H1 (cell line): ENCODE results near the gene ZNF362. TPM values are rescaled to one million over a fixed set of nuclear protein-coding genes. Genes with fewer than 3 reads are reported as not detected.

Source experiments
- CTCF ChIA-PET: fragments of 300-600 bp; sonication (Branson Sonifier 250); formaldehyde crosslinking; loops from one replicate; lab custom pipeline; 2021; ENCODE audit not compliant: partially characterized antibody; lab: Charles Lee
- POLR2A ChIA-PET: fragments of 300-600 bp; sonication (Branson Sonifier 250); formaldehyde crosslinking; loops from one replicate; lab custom pipeline; 2021; ENCODE audit warnings: inconsistent platforms; ENCODE audit not compliant: partially characterized antibody; lab: Charles Lee
- DNase-seq, 2 experiments: peaks; one replicate each; pipeline versions ENCODE4 v3.0.0 to v3.0.0-alpha.2; 2010 to 2022; ENCODE audit warnings: low spot score in 2 of 2, low read depth in 1 of 2, mixed read lengths in 1 of 2
- FAIRE-seq: peaks from 2 replicates; lab custom pipeline; 2011; peaks lifted over from hg19 to GRCh38; lab: Jason Lieb, UNC
- H2AFZ ChIP-seq: 2 replicates; pipeline ENCODE4 v1.8.1; 2012; ENCODE audit warnings: low read length, inconsistent platforms
- H2AK5ac ChIP-seq: 2 replicates; pipeline ENCODE4 v1.6.1; 2013; ENCODE audit warnings: low read depth, low read length
- H2BK120ac ChIP-seq: replicated peaks from 2 replicates; pipeline ENCODE3; 2013; ENCODE audit warnings: low read depth, low read length, inconsistent platforms
- H2BK12ac ChIP-seq: 2 replicates; pipeline ENCODE4 v1.6.1; 2013; ENCODE audit warnings: low read depth, low read length
- H2BK15ac ChIP-seq: 2 replicates; pipeline ENCODE4 v1.6.1; 2013; ENCODE audit warnings: low read length
- H2BK20ac ChIP-seq: 2 replicates; pipeline ENCODE4 v1.6.1; 2013; ENCODE audit warnings: low read length
- H2BK5ac ChIP-seq: 2 replicates; pipeline ENCODE4 v1.6.1; 2013; ENCODE audit warnings: low read depth, low read length
- H3K14ac ChIP-seq: 2 replicates; pipeline ENCODE4 v1.6.1; 2013; ENCODE audit warnings: inconsistent platforms; ENCODE audit not compliant: insufficient read length
- H3K18ac ChIP-seq: 2 replicates; pipeline ENCODE4 v1.6.1; 2013; ENCODE audit warnings: low read length; ENCODE audit errors: extremely low read depth
- H3K23ac ChIP-seq: 2 replicates; pipeline ENCODE4 v1.6.1; 2013; ENCODE audit warnings: inconsistent platforms; ENCODE audit not compliant: insufficient read length
- H3K23me2 ChIP-seq: 2 replicates; pipeline ENCODE4 v1.6.1; 2013; ENCODE audit warnings: low read depth, low read length
- H3K27ac ChIP-seq: 2 replicates; pipeline ENCODE4 v1.6.1; 2011; ENCODE audit warnings: low read depth, low read length, inconsistent platforms
- H3K27me3 ChIP-seq, 4 experiments: replicated peaks in 1 of 4; 1 replicate in 1 of 4; 2 replicates in 3 of 4; pipeline versions ENCODE4 v1.6.1 to v1.8.1; 2011 to 2013; ENCODE audit warnings: low read length in 3 of 4, mild to moderate bottlenecking in 3 of 4, inconsistent platforms in 2 of 4, mixed read lengths in 2 of 4, moderate library complexity in 1 of 4; ENCODE audit not compliant: control insufficient read depth in 3 of 4, insufficient read depth in 3 of 4; ENCODE audit errors: extremely low read depth in 1 of 4
- H3K36me3 ChIP-seq, 4 experiments: 2 replicates each; pipeline versions ENCODE4 v1.6.1 to v1.8.1; 2011 to 2013; ENCODE audit warnings: mild to moderate bottlenecking in 4 of 4, low read length in 3 of 4, moderate library complexity in 2 of 4, control low read depth in 1 of 4, inconsistent platforms in 1 of 4; ENCODE audit not compliant: insufficient read depth in 4 of 4, control insufficient read depth in 2 of 4
- H3K4ac ChIP-seq: replicated peaks from 2 replicates; pipeline ENCODE3; 2013; ENCODE audit warnings: low read length, low read depth, mixed read lengths, inconsistent platforms; ENCODE audit not compliant: insufficient read length
- H3K4me1 ChIP-seq, 4 experiments: replicated peaks in 1 of 4; 1 replicate in 1 of 4; 2 replicates in 3 of 4; pipeline versions ENCODE4 v1.6.1 to v1.8.1; 2011 to 2013; ENCODE audit warnings: low read length in 3 of 4, inconsistent platforms in 2 of 4, mixed read lengths in 1 of 4; ENCODE audit not compliant: insufficient read depth in 4 of 4, control insufficient read depth in 3 of 4
- H3K4me2 ChIP-seq, 2 experiments: 2 replicates each; pipeline versions ENCODE4 v1.6.1 to v1.8.1; 2011 to 2013; ENCODE audit warnings: low read depth in 2 of 2, low read length in 2 of 2, control low read depth in 1 of 2, inconsistent platforms in 1 of 2, mild to moderate bottlenecking in 1 of 2; ENCODE audit not compliant: insufficient read depth in 1 of 2
- H3K4me3 ChIP-seq, 4 experiments: fragments of 200-600, 300-600 bp in 1 of 4; sonication (generic), shearing (Covaris generic), sonication (Bioruptor Twin) in 1 of 4; 2 replicates each; pipeline versions ENCODE4 v1.5.1 to v1.8.1; 2011 to 2016; ENCODE audit warnings: low read length in 4 of 4, low read depth in 3 of 4, control low read depth in 2 of 4, inconsistent platforms in 2 of 4, mild to moderate bottlenecking in 2 of 4, mixed read lengths in 1 of 4, moderate library complexity in 1 of 4; ENCODE audit not compliant: insufficient read depth in 2 of 4; ENCODE audit errors: extremely low read depth in 1 of 4
- H3K56ac ChIP-seq: replicated peaks from 2 replicates; pipeline ENCODE3; 2013; ENCODE audit warnings: low read depth, mild to moderate bottlenecking, mixed read lengths, low read length, inconsistent platforms; ENCODE audit not compliant: insufficient read length
- H3K79me1 ChIP-seq: 2 replicates; pipeline ENCODE4 v1.6.1; 2013; ENCODE audit warnings: low read depth, low read length, control low read depth
- H3K79me2 ChIP-seq, 2 experiments: 2 replicates each; pipeline versions ENCODE4 v1.6.1 to v1.8.1; 2012 to 2013; ENCODE audit warnings: low read length in 2 of 2, mild to moderate bottlenecking in 2 of 2, inconsistent platforms in 1 of 2; ENCODE audit not compliant: insufficient read depth in 2 of 2, control insufficient read depth in 1 of 2
- H3K9ac ChIP-seq, 4 experiments: replicated peaks in 1 of 4; 1 replicate in 1 of 4; 2 replicates in 3 of 4; pipeline versions ENCODE4 v1.6.1 to v1.8.1; 2011 to 2013; ENCODE audit warnings: low read depth in 3 of 4, low read length in 3 of 4, control low read depth in 2 of 4, mild to moderate bottlenecking in 2 of 4, moderate library complexity in 2 of 4, inconsistent platforms in 1 of 4; ENCODE audit errors: extremely low read depth in 1 of 4
- H3K9me3 ChIP-seq, 2 experiments: 2 replicates each; pipeline versions ENCODE4 v1.6.1 to v1.8.1; 2012 to 2013; ENCODE audit warnings: mild to moderate bottlenecking in 2 of 2, moderate library complexity in 2 of 2, control low read depth in 1 of 2, inconsistent platforms in 1 of 2, low read depth in 1 of 2, low read length in 1 of 2, mixed read lengths in 1 of 2; ENCODE audit not compliant: insufficient read depth in 2 of 2
- H4K20me1 ChIP-seq, 2 experiments: replicated peaks in 1 of 2; 2 replicates each; pipeline versions ENCODE3 to v1.8.1; 2011 to 2013; ENCODE audit warnings: inconsistent platforms in 2 of 2, low read length in 2 of 2, mild to moderate bottlenecking in 1 of 2; ENCODE audit not compliant: insufficient read depth in 2 of 2, control insufficient read depth in 1 of 2
- H4K5ac ChIP-seq: 2 replicates; pipeline ENCODE4 v1.6.1; 2013; ENCODE audit warnings: low read length, low read depth, mixed read lengths, inconsistent platforms; ENCODE audit not compliant: insufficient read length
- H4K8ac ChIP-seq: 2 replicates; pipeline ENCODE4 v1.8.0; 2013; ENCODE audit warnings: mild to moderate bottlenecking, moderate library complexity, low read length, inconsistent platforms; ENCODE audit not compliant: insufficient read depth; ENCODE audit errors: extremely low read depth
- H4K91ac ChIP-seq: replicated peaks from 2 replicates; pipeline ENCODE3; 2013; ENCODE audit warnings: low read length, mixed read lengths, inconsistent platforms; ENCODE audit not compliant: insufficient read length
- POLR2AphosphoS5 ChIP-seq: IDR thresholded peaks from 2 replicates; pipeline ENCODE4 v1.6.1; 2011; ENCODE audit warnings: low read depth, low read length
- SAP30 ChIP-seq: fragments of 300-600 bp; sonication (generic); IDR thresholded peaks from 2 replicates; pipeline ENCODE4 v1.7.1; 2012; ENCODE audit warnings: low read length, moderate library complexity, mild to moderate bottlenecking, inconsistent platforms; ENCODE audit not compliant: insufficient read depth, insufficient replicate concordance
- WGBS, 2 experiments: shearing (Covaris generic) in 1 of 2; methylation state at CpG; one replicate each; pipeline versions ENCODE4 v1.1.6 to v1.1.7; 2013 to 2015; ENCODE audit warnings: low lambda C conversion rate in 2 of 2, mixed read lengths in 2 of 2, inconsistent platforms in 1 of 2, low coverage in 1 of 2, missing lambda C conversion rate in 1 of 2; ENCODE audit not compliant: insufficient replicate concordance in 2 of 2, insufficient coverage in 1 of 2, insufficient read length in 1 of 2; ENCODE audit errors: extremely low coverage in 1 of 2, missing lambda C conversion rate in 1 of 2; 5-methylcytosine and 5-hydroxymethylcytosine counted together
- polyA plus RNA-seq, 7 experiments: library from polyadenylated mRNA; depleted of rRNA in 3 of 7; stranded (reverse) in 5 of 7; unstranded in 2 of 7; fragments of >200 nt in 5 of 7; fragments of 200-250 nt in 2 of 7; gene quantifications; 1 replicate in 5 of 7; 2 replicates in 1 of 7; 4 replicates in 1 of 7; pipeline versions ENCODE4 v1.2.1 to v1.2.3, GENCODE V29; 2011 to 2013; ENCODE audit warnings: missing spikeins in 2 of 7, mixed read lengths in 2 of 7
- total RNA-seq: library from RNA; stranded (reverse); fragmentation: NEBNext Ultra II Directional; extraction: Animal tissue kit (Norgen Biotek cat#: 25700); gene quantifications from 2 replicates; pipeline ENCODE4 v1.2.1, GENCODE V29; 2021

Gene ZNF362
- total and polyA plus RNA-seq, 2 of the 8 experiments (the other 6 are each of a cell fraction or from before 2014, with no cell fraction given), result 24.2 to 27.8 TPM

GRCh38 chr1:33275195-33275594 lies 18.9 kb downstream of the ZNF362 start:
- WGBS, 2 experiments, result 91% methylated on average over 6 of the region's 6 CpGs; no CpG with 5 or more reads in 1 of the 2 experiments
- Histone ChIP-seq H3K79me1 (peaks cover 9% of the 10 kb centered on the region), H3K4me2 (no peak overlapping the region), H3K79me2 (0 out of 4 replicates have a peak, but pooled peaks cover 0 to 5% of the 10 kb centered on the region in 2 experiments), H3K4me3 (no peak overlapping the region), H2BK15ac (no peak overlapping the region), H3K23ac (no peak overlapping the region), H2BK120ac (no peak overlapping the region), H4K5ac (no peak overlapping the region), H3K23me2 (no peaks in the 10 kb centered on the region), H3K56ac (no peak overlapping the region), H3K4me1 (peaks cover 0 to 13% (median 3%) of the 10 kb centered on the region in 4 experiments; a peak in 5 of 7 replicates), H2BK20ac (no peak overlapping the region), H3K18ac (no peak overlapping the region), H3K27ac (no peak overlapping the region), H2AK5ac (no peak overlapping the region), H4K20me1 (peaks cover 2 to 21% of the 10 kb centered on the region in 2 experiments), H3K27me3 (no peaks in the 10 kb centered on the region), H2AFZ (no peak overlapping the region), H3K9me3 (no peaks in the 10 kb centered on the region), H4K8ac (no peak overlapping the region), H3K9ac (no peak overlapping the region), H2BK5ac (no peak overlapping the region), H4K91ac (no peak overlapping the region), H3K14ac (no peak overlapping the region), H3K36me3 (peaks cover 0 to 8% (median 0%) of the 10 kb centered on the region in 4 experiments; a peak in 2 of 8 replicates), H2BK12ac (no peak overlapping the region), H3K4ac (no peak overlapping the region)
- DNase-seq, result no peak
- ChIA-PET POLR2A (interaction anchor here (2.4 kb wide), 1 partner anchor 20 kb away, joined by 6 read pairs; no protein-coding TSS in a partner anchor), CTCF (interaction anchor here (0.8 to 1.2 kb wide), 4 partner anchors 55 to 181 kb away, joined by 3 read pairs; no protein-coding TSS in a partner anchor)
- FAIRE-seq, result no peak
- no peak for TF ChIP-seq POLR2AphosphoS5
- no peak for TF ChIP-seq SAP30
